HL-60 (cell line): ENCODE results near the gene TIGD4.

Experiments used
- CTCF ChIP-seq: IDR thresholded peaks from one replicate; pipeline ENCODE4 v1.5.1; 2011; ENCODE audit warnings: low read length, control low read depth, inconsistent platforms; ENCODE audit not compliant: insufficient read depth
- GABPA ChIP-seq: IDR thresholded peaks from 2 replicates; pipeline ENCODE4 v1.6.1; 2012; ENCODE audit warnings: low read depth
- POLR2AphosphoS5 ChIP-seq: IDR thresholded peaks from 2 replicates; pipeline ENCODE4 v1.6.1; 2012; ENCODE audit warnings: low read depth
- REST ChIP-seq: IDR thresholded peaks from 2 replicates; pipeline ENCODE4 v1.6.1; 2012; ENCODE audit warnings: low read depth; ENCODE audit not compliant: insufficient replicate concordance
- SPI1 ChIP-seq: IDR thresholded peaks from 2 replicates; pipeline ENCODE4 v1.6.1; 2012; ENCODE audit warnings: low read depth, mild to moderate bottlenecking, borderline replicate concordance

GRCh38 chr4:152731997-152732396 is 47.5 kb downstream of the TIGD4 start:
- TF ChIP-seq CTCF (no peak), POLR2AphosphoS5 (no peak), SPI1 (no peak), REST (no peak), GABPA (no peak)
